CD4-positive, alpha-beta T cell treated with Interleukin-10 for 1 hour (primary cell): Measurements from ENCODE around the gene LRRC46.

Source experiments
- DNase-seq: peaks from one replicate; pipeline ENCODE4 v3.0.0-alpha.2; 2020

Gene LRRC46

DNA sequence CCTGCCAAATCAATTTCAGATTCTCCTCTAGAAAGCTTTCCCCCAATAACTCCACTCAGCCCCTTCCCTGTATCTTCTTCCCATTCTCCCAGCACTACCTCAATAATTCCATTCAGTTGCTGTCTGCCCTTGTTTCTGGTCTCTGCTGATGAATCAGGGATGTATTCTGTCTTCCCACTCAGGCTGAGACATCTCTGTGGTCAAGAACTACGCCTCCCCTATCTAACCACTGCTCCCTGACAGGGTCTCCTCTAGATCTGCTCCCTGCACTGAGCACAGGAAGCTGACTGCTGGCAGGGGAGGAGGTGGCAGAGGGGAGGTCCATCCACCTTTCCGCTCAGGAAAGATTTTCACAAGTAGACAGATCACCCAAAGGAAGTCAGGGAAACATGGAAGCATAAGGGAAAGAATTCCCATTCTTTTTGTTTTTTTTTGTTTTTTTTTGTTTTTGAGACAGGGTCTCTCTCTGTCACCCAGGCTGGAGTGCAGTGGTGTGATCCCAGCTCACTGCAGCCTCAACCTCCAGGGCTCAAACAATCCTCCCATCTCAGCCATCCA lies 47.6 kb downstream of the LRRC46 start:
- DNase-seq: no peak

GRCh38 chr17:47879776-47880454 lies 48.4 kb downstream of the LRRC46 start:
- no peak for DNase-seq

GRCh38 chr17:47882247-47882646 lies 50.8 kb downstream of the LRRC46 start:
- no peak for DNase-seq

DNA sequence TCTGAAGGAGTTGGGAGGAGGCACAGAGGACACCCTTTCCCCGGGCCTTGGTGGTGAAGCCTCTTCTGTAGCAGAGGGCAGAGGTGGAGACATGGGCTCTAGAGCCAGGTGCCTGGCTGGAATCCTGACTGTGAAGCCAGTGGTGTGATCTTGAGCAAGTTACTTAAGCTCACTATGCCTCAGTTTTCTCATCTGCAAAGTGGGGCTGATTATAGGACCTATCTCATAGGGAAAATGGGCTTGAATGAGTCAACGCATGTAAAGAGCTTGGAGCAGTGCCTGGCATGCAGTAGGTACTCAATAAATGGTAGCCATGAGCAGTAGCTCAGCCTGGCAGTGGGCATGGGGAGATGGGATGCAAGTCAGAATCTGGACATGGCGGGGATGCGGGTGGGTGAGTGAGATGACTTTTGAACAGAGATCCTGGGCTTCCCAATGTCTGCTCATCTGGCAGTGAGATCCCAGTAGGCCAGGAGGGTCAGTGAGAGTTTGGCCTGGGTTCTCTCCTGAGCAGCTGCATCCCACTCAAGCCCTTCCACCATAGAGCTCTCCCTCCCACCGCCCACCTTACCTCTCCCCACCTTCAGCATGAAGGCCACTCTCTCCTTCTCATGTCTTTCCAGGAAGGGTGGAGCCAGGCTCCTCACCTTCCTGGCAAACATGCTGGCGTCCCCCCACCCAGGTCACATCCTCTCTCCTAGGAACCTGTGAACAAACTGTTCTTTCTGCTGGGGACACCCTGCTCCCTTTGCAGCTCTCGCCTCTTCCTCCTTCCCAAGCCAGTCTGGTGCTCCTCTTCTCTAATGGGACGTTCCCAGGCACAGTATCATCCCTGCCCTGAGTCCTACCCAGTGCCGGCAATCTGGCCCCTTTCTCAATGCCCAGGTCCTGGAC lies 51.5 kb downstream of the LRRC46 start:
- DNase-seq: no peak

DNA sequence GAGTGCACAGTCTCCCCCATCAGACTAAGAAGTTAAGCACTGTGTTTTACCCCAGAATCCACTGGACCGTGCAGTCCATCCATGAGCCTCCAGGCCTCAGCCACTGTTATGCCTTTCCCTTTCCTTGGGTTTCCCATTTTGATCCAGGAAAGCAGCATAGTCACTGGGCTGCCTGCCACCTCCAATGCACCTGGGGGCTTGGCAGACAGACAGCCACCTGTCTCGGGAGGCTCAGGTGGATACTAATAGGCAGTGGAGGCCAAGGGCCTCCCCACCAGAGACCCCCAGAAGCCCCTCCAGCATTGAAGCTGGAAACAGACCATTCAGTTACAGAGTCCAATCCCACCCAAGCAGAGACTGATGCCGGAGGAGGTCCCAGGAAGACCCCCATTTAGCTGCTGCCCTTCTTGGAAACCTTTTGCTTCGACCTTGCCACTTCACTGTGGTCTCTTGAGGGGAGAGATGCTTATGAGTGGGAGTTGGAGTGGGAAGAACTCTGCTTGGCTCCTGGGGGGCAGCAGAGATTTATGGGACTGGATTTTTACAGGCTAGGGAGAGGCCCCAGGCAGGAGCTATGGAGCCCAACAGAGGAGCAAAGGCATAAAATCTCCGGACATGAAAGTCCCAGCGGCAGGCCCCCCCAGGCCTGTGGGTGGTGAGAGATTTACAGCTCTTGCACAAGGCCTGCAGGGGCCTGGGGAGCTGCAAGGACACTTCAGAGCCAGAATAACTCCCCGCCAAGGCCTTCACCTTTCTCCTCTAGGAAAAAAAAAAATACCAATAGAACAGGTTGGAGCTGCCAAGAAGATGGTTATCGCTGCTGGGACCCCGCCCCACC lies 52.3 kb downstream of the LRRC46 start:
- DNase-seq: no peak

- no peak for DNase-seq
Observed at GRCh38 chr17:47884427-47884740, 52.9 kb downstream of the LRRC46 start.

GRCh38 chr17:47884905-47885730 lies 53.6 kb downstream of the LRRC46 start:
- peak; percentile 15 for DNase-seq
